HCT116 (cell line): Measurements from ENCODE around the gene HK3. TPM values are rescaled to one million over a fixed set of nuclear protein-coding genes. Genes with fewer than 3 reads are reported as not detected.

Experiments used
- ATAC-seq: fragments of 200-7000 bp; cut with Tn5 transposase; 2 replicates; pipeline ENCODE4 v1.9.1; 2020; ENCODE audit warnings: mild to moderate bottlenecking, moderate library complexity
- BruUV-seq: library from RNA; stranded (reverse); fragments of 400-500 nt; replicated peaks from 2 replicates; lab custom pipeline; 2021; lab: Mats Ljungman, UMichigan
- CTCF ChIA-PET: fragments of 300-600 bp; sonication (Branson Sonifier 250); formaldehyde crosslinking; loops from one replicate; lab custom pipeline; 2021; ENCODE audit warnings: antibody characterized with exemption; lab: Charles Lee
- POLR2A ChIA-PET: fragments of 300-600, 350-600 bp; sonication (Branson Sonifier 250); formaldehyde crosslinking; loops from one replicate; lab custom pipeline; 2021; ENCODE audit warnings: antibody characterized with exemption; lab: Charles Lee
- RAD21 ChIA-PET, 2 experiments: fragments of 300-600 bp; sonication (Branson Sonifier 250); formaldehyde crosslinking; loops; one replicate each; lab custom pipeline; 2023; ENCODE audit warnings: low total read pairs in 2 of 2; ENCODE audit not compliant: uncharacterized antibody in 2 of 2, unreplicated experiment in 2 of 2, low non-redundant PET in 1 of 2; lab: Charles Lee
- DNase-seq: peaks from one replicate; pipeline ENCODE4 v3.0.0-alpha.2; 2010; ENCODE audit warnings: low read depth, low spot score
- H2AFZ ChIP-seq: fragments of 200-600 bp; shearing (Covaris generic), sonication (generic); 2 replicates; pipeline ENCODE4 v1.6.1; 2017; ENCODE audit warnings: low read depth, mixed run types, mixed read lengths, antibody characterized with exemption, low read length; ENCODE audit not compliant: poor library complexity, severe bottlenecking
- H3K27ac ChIP-seq: 2 replicates; pipeline ENCODE4 v1.5.1; 2012; ENCODE audit warnings: low read depth, low read length
- H3K27me3 ChIP-seq: fragments of 200-600 bp; sonication (generic); 2 replicates; pipeline ENCODE4 v1.6.1; 2016; ENCODE audit warnings: mixed run types, low read length, mixed read lengths; ENCODE audit not compliant: insufficient read depth
- H3K36me3 ChIP-seq, 2 experiments: fragments of 200-500 bp in 1 of 2; fragments of 200-600 bp in 1 of 2; sonication (Bioruptor generic) in 1 of 2; sonication (generic) in 1 of 2; 2 replicates each; pipeline versions ENCODE4 v1.5.1 to v1.6.1; 2014 to 2016; ENCODE audit warnings: low read length in 2 of 2, inconsistent platforms in 1 of 2, mixed read lengths in 1 of 2, mixed run types in 1 of 2; ENCODE audit not compliant: insufficient read depth in 2 of 2, control insufficient read depth in 1 of 2
- H3K4me1 ChIP-seq, 2 experiments: fragments of 200-600 bp in 1 of 2; sonication (generic) in 1 of 2; 2 replicates each; pipeline versions ENCODE4 v1.5.1 to v1.6.1; 2012 to 2017; ENCODE audit warnings: low read length in 2 of 2, inconsistent platforms in 1 of 2, mild to moderate bottlenecking in 1 of 2, mixed read lengths in 1 of 2, mixed run types in 1 of 2, moderate library complexity in 1 of 2; ENCODE audit not compliant: insufficient read depth in 2 of 2, control insufficient read depth in 1 of 2
- H3K4me2 ChIP-seq: fragments of 200-600 bp; sonication (generic); 2 replicates; pipeline ENCODE4 v1.6.1; 2017; ENCODE audit warnings: mixed run types, low read length, mixed read lengths
- H3K4me3 ChIP-seq, 2 experiments: fragments of 200-600 bp in 1 of 2; sonication (generic) in 1 of 2; replicated peaks in 1 of 2; 2 replicates each; pipeline ENCODE4 v1.5.1; 2011 to 2016; ENCODE audit warnings: low read length in 2 of 2, control low read depth in 1 of 2, low read depth in 1 of 2, mild to moderate bottlenecking in 1 of 2, mixed read lengths in 1 of 2, mixed run types in 1 of 2
- H3K79me2 ChIP-seq: fragments of 200-600 bp; sonication (generic); 2 replicates; pipeline ENCODE4 v1.6.1; 2017; ENCODE audit warnings: mild to moderate bottlenecking, mixed run types, low read length, moderate library complexity, mixed read lengths; ENCODE audit not compliant: insufficient read depth
- H3K9ac ChIP-seq: fragments of 200-600 bp; sonication (generic); 2 replicates; pipeline ENCODE4 v1.6.1; 2016; ENCODE audit warnings: low read length, mixed read lengths
- H3K9me2 ChIP-seq: fragments of 200-600 bp; sonication (generic), shearing (Covaris generic); 2 replicates; pipeline ENCODE4 v1.6.1; 2017; ENCODE audit warnings: mixed run types, mild to moderate bottlenecking, moderate library complexity; ENCODE audit not compliant: insufficient read depth
- H3K9me3 ChIP-seq, 2 experiments: fragments of 200-500 bp in 1 of 2; fragments of 200-600 bp in 1 of 2; sonication (Bioruptor generic) in 1 of 2; sonication (generic) in 1 of 2; 2 replicates each; pipeline ENCODE4 v1.6.1; 2014 to 2017; ENCODE audit warnings: low read length in 2 of 2, mixed read lengths in 2 of 2, inconsistent platforms in 1 of 2, low read depth in 1 of 2, mild to moderate bottlenecking in 1 of 2, mixed run types in 1 of 2, moderate library complexity in 1 of 2; ENCODE audit not compliant: control insufficient read depth in 1 of 2, insufficient read depth in 1 of 2
- H4K20me1 ChIP-seq: fragments of 200-600 bp; sonication (generic), shearing (Covaris generic); 2 replicates; pipeline ENCODE4 v1.6.1; 2017; ENCODE audit warnings: mixed run types, mild to moderate bottlenecking, moderate library complexity; ENCODE audit not compliant: insufficient read depth
- CBX3 ChIP-seq: IDR thresholded peaks from 2 replicates; pipeline ENCODE4 v1.6.1; 2012; ENCODE audit warnings: low read depth
- CEBPB ChIP-seq: IDR thresholded peaks from 2 replicates; pipeline ENCODE4 v1.6.1; 2012; ENCODE audit warnings: low read depth
- EGR1 ChIP-seq: IDR thresholded peaks from 2 replicates; pipeline ENCODE4 v1.6.1; 2012; ENCODE audit warnings: low read depth
- ELF1 ChIP-seq: IDR thresholded peaks from 2 replicates; pipeline ENCODE4 v1.6.1; 2012; ENCODE audit warnings: low read depth, borderline replicate concordance
- EZH2 ChIP-seq: fragments of 200-600 bp; sonication (generic); IDR thresholded peaks from 2 replicates; pipeline ENCODE4 v1.6.1; 2017; ENCODE audit warnings: antibody characterized with exemption, mixed run types
- EZH2phosphoT487 ChIP-seq: fragments of 200-600 bp; IDR thresholded peaks from 2 replicates; pipeline ENCODE4 v1.6.1; 2018; ENCODE audit warnings: antibody characterized with exemption, borderline replicate concordance
- FOSL1 ChIP-seq: IDR thresholded peaks from 2 replicates; pipeline ENCODE4 v1.6.1; 2012; ENCODE audit warnings: low read depth
- JUND ChIP-seq: IDR thresholded peaks from 2 replicates; pipeline ENCODE4 v1.6.1; 2012
- POLR2AphosphoS5 ChIP-seq: IDR thresholded peaks from 2 replicates; pipeline ENCODE4 v1.6.1; 2011; ENCODE audit warnings: mild to moderate bottlenecking, low read depth, low read length, moderate library complexity
- RAD21 ChIP-seq: IDR thresholded peaks from 2 replicates; pipeline ENCODE4 v1.6.1; 2012; ENCODE audit warnings: low read depth, mild to moderate bottlenecking
- SIN3A ChIP-seq: IDR thresholded peaks from 2 replicates; pipeline ENCODE4 v1.6.1; 2012; ENCODE audit warnings: low read depth
- SP1 ChIP-seq: IDR thresholded peaks from 2 replicates; pipeline ENCODE4 v1.6.1; 2012; ENCODE audit warnings: low read depth
- SRF ChIP-seq: IDR thresholded peaks from 2 replicates; pipeline ENCODE4 v1.6.1; 2012; ENCODE audit warnings: low read depth
- TCF7L2 ChIP-seq: IDR thresholded peaks from 2 replicates; pipeline ENCODE4 v1.7.0; 2011; ENCODE audit warnings: borderline replicate concordance, inconsistent platforms; ENCODE audit not compliant: insufficient read depth, insufficient read length; ENCODE audit errors: extremely low read depth
- YY1 ChIP-seq: IDR thresholded peaks from 2 replicates; pipeline ENCODE4 v1.6.1; 2011; ENCODE audit warnings: low read length, low read depth, moderate library complexity, mild to moderate bottlenecking; ENCODE audit not compliant: insufficient replicate concordance; ENCODE audit errors: extremely low read depth
- ZNF274 ChIP-seq: fragments of 200-500 bp; sonication (Bioruptor generic); IDR thresholded peaks from 2 replicates; pipeline ENCODE4 v1.6.1; 2014; ENCODE audit warnings: mild to moderate bottlenecking, low read depth, low read length, inconsistent platforms
- intact Hi-C: fragments of 100-400 bp; cut with micrococcal nuclease; formaldehyde crosslinking; loops from 2 replicates; pipeline ENCODE4 v1.10.0; 2022
- total RNA-seq: library from RNA; stranded (reverse); gene quantifications from one replicate; pipeline ENCODE4 v1.2.1, GENCODE V29; 2021; ENCODE audit not compliant: unreplicated experiment
- TF ChIP-seq, protein P1 (sequence below): IDR thresholded peaks from 2 replicates; pipeline ENCODE4 v1.6.1; 2012

The HK3 gene
- total RNA-seq, 1 experiment from 2014 or later, result 0.30 TPM

DNA sequence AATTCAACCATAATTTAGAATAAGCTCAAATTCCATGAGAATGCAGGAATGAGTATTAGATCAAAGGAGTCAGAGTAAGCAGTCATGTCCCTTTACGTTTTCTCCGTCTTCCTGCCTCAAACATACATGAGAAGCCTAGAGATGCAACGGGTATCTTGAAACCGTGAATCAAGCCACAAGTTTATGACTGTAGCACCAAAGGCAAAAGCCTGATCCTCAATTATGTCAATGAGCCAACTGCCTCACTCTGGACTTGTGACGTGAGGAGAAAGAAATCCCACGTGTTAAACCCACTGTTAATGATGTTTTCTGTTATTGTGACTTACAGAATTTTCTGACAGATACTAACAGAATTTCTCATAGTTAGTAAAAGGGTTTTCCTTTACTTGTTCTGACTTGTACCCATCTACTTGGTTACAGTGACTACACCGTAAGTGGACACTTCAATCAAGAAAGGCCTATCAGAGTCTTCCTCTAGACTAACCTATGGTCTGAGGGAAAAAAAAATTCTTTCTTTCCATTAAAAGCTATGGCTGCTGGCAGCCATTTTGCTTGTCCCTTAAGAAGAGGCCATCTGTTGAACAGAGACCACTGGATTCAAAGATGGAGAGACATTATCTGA, 35.3 kb upstream of the HK3 start:
- CTCF ChIA-PET, result no interaction called here
- H4K20me1 ChIP-seq, result 0 out of 2 replicates have a peak, but pooled peaks cover 3% of the 10 kb centered on the region
- ATAC-seq, result no peak
- RAD21 ChIA-PET, result no interaction called here
- H3K36me3 ChIP-seq, result 0 out of 4 replicates have a peak, but pooled peaks cover 0 to 6% of the 10 kb centered on the region in 2 experiments
- no peak for DNase-seq
- H3K27me3 ChIP-seq, result no peaks in the 10 kb centered on the region
- 0 out of 2 replicates have a peak, but pooled peaks cover 9% of the 10 kb centered on the region for H3K79me2 ChIP-seq
- no peak overlapping the region for H3K9ac ChIP-seq
- no TSS peak for BruUV-seq
- H3K27ac ChIP-seq, result no peak overlapping the region
- no peaks in the 10 kb centered on the region for H3K4me1 ChIP-seq
- TF ChIP-seq TCF7L2 (no peak), ELF1 (no peak), SP1 (no peak), SRF (no peak), POLR2AphosphoS5 (no peak), JUND (no peak), RAD21 (no peak), EZH2 (no peak), FOSL1 (no peak), SIN3A (no peak), CBX3 (no peak), YY1 (no peak), EZH2phosphoT487 (no peak), EGR1 (no peak), ZNF274 (no peak), CEBPB (no peak)
- TF ChIP-seq, protein P1, sequence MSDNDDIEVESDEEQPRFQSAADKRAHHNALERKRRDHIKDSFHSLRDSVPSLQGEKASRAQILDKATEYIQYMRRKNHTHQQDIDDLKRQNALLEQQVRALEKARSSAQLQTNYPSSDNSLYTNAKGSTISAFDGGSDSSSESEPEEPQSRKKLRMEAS, result no peak
- intact Hi-C loops, result no loop called here
- H3K9me2 ChIP-seq, result no peaks in the 10 kb centered on the region
- H3K9me3 ChIP-seq, result no peaks in the 10 kb centered on the region
- POLR2A ChIA-PET, result no interaction called here
- no peak overlapping the region for H2AFZ ChIP-seq
- H3K4me3 ChIP-seq, result no peak overlapping the region
- H3K4me2 ChIP-seq, result no peak overlapping the region
